Stimulated activated CD8-positive, alpha-beta memory T cell treated with anti-CD3 and anti-CD28 coated beads, Interleukin-7, amount 100 ng/mL, for 48 hours (primary cell): Measurements from ENCODE around the gene HLX.

ENCODE experiments used
- DNase-seq, 2 donors: peaks; one replicate each; pipeline ENCODE4 v3.0.0-alpha.2; 2020; ENCODE audit warnings: low read depth in 1 of 2; ENCODE audit errors: extremely low read depth in 1 of 2

The HLX gene

DNA sequence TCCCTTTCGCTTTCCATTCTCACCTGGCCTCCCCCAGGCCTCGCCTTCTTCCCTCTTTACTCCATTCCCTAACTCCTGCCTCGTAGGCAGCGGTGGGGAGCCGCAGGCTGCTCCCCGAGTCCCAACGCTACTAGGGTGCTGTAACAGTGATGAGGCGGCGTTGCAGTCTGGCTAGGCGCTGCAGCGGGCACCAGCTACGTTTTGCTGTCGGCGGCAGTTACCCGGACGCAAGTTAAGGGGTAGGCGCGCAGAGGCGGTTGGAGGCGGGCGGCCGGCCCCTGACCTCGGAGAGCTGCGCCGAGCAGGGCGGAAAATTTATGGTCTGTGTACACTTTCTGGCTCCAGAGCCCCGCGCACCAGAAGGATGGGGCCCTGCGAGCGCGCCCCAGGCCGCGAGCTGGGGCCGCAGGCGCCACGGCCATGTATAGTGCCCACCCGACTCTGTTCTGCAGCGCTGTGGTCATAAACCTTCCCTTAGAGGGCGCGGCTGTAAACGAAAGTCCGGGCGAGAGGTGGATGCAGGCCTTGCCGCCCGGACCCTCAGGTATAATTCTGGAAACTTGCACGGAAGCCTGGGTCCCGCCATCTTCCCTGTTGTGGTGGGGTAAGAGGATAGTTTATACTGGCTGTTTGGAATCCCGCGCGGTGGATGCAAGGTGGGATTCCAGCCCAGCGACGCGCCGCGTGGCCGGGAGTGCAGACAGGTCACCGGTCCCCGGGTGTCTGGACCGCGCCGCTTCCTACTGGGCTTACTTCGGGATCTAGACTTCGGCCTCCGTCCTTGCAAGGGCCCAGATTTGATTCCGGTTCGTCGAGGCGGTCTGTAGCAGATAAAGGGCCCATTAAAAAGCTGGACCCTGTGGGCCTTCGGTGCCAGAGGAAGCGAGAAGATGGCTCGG lies 15.0 kb downstream of the HLX start:
- DNase-seq = no peak

- DNase-seq = no peak
These were observed 15.6 kb downstream of the HLX start for GRCh38 chr1:220894924-220895256.

DNA sequence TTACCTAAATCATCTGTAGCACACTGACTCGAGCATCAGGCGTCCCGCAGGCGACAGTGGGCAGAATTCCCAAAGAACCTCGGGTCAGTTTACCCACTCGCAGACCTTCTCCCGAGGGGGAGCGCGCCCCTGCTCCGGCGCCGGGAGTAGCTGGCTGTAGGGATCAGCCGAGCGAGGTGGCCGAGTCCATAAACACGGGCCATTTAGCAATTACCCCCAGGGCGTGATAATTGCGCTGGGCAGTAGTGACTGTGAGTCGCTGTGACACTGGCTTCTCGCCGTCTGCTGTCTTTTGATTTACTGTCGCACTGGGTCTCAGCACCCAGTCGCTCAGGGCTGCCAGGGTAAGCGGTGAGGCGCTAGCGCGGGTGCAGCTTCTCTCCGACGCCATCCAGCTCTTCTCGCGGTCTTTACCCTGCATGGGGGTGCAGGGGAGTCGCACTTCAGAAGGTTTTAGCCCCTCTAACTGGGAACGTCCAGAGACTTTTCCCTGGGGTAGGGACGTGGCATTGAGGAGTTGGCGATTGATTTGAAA lies 16.2 kb downstream of the HLX start:
- no peak for DNase-seq

- DNase-seq = no peak
These were observed 16.8 kb downstream of the HLX start for GRCh38 chr1:220896092-220896491.

DNA sequence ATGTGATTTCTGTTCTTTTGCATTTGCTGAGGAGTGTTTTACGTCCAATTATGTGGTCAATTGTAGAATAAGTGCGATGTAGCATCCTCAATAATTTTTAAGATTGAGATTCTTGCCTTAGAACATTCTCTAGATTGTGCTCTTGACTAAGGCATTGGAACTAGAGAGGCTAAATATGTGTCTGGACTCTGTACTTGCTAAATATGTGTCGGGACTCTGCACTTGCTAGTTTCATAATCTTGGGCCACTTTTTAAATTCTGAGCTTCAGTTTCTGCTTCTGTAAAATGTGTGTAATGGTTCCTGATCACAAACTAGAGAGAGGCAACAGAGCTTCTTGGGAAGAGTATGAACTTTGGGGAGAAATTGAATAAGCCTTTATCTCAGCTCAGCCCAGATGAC lies 21.6 kb downstream of the HLX start:
- no peak for DNase-seq

GRCh38 chr1:220901881-220902280 lies 22.6 kb downstream of the HLX start:
- DNase-seq = no peak

DNA sequence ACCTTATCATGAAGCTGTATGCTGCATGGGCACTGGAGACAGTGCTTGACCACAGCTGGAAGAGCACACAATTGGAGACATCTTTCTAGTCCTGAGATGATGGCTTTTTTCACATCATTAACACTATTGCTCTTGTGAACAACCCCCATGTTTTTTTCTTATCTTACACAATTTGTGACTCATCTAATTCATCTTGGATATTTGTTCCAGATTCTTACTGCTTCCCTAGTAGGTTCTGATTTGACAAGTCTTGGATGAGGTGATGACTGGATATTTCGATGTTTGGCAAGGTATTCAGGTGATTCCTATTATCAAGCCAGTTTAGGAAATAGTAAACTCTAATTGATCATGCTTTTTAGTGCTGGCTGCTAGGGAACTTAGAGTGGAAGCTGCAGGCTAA lies 23.7 kb downstream of the HLX start:
- DNase-seq = no peak

DNA sequence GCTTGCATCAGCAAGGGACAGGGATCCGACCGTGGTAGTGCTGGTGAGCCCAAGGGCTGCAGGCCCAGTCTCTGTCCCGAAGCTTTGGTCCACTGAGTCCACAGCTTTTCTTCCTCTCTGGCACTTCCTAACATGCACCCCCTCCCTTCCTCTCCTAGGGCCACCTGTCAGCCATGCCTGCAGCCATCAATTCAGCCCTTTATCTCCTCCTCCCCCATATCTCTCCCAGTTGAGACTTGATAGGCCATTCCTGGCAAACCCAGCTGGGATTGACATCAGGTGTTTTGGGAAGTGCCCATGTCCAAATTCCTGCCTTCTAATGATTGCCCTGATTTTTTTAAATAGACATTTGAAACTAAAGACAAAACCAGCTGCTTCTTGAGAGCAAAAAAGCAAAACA lies 25.6 kb downstream of the HLX start:
- no peak for DNase-seq

GRCh38 chr1:220905650-220906560 lies 26.7 kb downstream of the HLX start:
- DNase-seq = no peak

DNA sequence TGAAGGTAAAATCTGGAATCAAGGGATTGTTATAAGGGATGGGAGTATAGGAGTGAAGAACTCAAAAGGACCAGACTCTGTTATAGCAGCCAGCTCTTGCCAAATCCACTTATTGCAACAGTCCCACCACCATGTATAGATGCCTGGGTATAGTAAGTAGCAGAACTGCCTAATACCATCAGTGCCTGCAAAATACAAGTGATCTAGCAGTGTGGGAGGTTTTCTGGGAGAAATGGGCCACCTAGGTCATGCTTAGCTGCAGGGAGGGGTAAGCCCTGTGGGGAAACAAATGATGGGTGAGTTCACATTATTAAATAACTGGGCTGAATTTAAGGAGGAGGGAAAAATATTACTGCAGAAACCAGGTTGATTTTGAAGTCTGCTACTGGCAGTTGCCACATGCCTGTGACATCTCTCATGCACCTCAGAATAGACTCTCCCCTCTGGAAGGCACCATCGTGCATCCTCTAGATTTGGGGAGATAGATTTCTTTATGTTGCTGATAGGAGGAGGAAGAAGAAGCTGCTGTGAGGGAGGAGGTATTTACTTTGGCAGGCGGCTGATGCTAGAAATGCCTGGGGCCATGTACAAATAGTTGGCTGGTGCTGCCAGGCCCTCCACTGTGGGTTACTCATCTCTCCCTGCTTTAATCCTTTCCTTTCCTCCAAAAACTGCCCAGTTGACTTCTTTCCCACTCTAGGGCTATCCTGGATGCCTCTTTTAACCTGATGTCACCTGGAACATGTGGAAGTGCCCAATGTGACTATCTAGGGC lies 27.5 kb downstream of the HLX start:
- DNase-seq = no peak

DNA sequence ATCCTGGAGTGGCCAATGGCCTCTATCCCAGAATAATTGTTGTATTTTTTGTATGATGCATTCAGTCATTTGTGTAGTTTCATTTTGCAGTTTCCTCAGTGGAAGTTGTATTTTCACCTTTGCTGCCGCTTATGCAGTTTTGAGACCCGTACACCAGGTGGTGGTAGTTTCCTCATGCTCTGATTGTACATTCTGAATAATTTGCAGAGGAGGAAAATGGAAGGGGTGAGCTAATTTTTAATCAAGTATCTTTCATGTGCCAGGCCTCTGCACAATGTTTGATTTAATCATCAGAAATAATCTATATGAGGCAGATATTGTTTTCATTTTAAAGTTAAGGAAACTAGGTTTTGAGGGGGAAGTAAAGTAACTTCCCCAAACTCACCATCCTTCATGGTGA lies 29.5 kb downstream of the HLX start:
- DNase-seq = no peak

GRCh38 chr1:220910021-220910420 lies 30.8 kb downstream of the HLX start:
- DNase-seq = no peak

GRCh38 chr1:220914283-220915116 lies 35.3 kb downstream of the HLX start:
- DNase-seq = no peak

DNA sequence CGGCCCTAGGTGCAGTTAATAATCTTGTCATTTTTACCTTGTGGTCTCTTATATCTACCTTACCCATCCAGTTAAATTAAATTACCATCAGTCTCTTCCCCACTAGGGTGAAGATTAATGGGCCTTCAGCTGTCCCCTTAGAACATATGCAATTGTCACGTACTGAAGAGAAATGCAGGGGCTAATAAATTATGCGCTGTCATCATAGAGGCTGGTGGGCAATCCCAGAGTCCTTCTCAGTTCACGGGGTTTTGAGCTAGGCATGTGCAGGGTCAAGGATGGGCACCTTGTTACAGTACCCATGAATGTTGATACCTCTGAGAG lies 35.8 kb downstream of the HLX start:
- DNase-seq = no peak

GRCh38 chr1:220915954-220916353 lies 36.7 kb downstream of the HLX start:
- no peak for DNase-seq

DNA sequence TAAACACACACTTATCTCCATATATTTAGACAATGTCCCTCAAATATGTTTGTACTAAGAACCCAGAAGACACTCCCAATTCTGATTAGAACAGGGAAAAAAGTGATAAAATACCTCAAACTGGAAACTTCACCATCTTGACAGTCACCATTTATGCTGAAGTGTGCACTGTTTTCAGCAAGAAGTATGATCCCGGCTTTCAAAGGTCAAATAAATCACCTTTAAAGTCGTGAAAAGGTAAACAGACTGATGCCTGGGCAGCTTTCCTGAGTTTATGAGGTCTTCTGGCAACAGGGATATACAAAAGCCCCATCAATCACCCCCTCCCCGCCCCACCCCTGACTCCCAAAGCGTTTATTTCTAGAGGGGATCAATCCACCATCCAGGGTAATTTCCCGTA lies 37.9 kb downstream of the HLX start:
- no peak for DNase-seq

- no peak for DNase-seq
These were observed 38.4 kb downstream of the HLX start for GRCh38 chr1:220917535-220918209.

- DNase-seq = no peak
These were observed 39.2 kb downstream of the HLX start for GRCh38 chr1:220918285-220918951.

- no peak for DNase-seq
These were observed 41.7 kb downstream of the HLX start for GRCh38 chr1:220920967-220921366.
